ENCODE results near the gene VAV2.

DNA sequence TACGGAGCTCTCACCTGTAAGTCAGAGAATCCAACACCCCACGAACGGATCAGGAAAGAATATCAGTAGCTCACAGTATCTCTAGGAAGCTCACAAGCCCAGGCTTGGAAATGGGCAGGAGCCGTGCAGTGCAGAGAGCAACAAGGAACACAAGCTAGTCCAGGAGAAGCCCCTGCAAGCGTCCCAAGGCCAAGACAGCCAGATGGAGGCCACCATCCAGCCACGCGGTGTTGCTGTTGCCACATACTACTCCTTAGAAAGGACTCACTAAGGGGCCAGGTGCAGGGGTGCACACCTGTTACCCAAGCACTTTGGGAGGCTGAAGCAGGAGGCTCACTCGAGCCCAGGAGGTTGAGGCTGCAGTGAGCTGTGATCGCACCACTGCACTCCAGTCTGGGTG is 15.4 kb upstream of the VAV2 start:
- TF ChIP-seq SP1 (IDR thresholded peaks at IDR 0.05) (no peak), TAF1 (conservative IDR thresholded peaks at IDR 0.05) (no peak)
- TF ChIP-seq, protein P1, sequence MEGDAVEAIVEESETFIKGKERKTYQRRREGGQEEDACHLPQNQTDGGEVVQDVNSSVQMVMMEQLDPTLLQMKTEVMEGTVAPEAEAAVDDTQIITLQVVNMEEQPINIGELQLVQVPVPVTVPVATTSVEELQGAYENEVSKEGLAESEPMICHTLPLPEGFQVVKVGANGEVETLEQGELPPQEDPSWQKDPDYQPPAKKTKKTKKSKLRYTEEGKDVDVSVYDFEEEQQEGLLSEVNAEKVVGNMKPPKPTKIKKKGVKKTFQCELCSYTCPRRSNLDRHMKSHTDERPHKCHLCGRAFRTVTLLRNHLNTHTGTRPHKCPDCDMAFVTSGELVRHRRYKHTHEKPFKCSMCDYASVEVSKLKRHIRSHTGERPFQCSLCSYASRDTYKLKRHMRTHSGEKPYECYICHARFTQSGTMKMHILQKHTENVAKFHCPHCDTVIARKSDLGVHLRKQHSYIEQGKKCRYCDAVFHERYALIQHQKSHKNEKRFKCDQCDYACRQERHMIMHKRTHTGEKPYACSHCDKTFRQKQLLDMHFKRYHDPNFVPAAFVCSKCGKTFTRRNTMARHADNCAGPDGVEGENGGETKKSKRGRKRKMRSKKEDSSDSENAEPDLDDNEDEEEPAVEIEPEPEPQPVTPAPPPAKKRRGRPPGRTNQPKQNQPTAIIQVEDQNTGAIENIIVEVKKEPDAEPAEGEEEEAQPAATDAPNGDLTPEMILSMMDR (IDR thresholded peaks at IDR 0.05; ENCODE audit: low read depth, low read length, missing input control), result no peak
